ENCODE results near the gene HOMER1. TPM values are rescaled to one million over a fixed set of nuclear protein-coding genes. Genes with fewer than 3 reads are reported as not detected.

Gene HOMER1
- total and polyA plus RNA-seq, 5 donors from 2014 or later, result 0.02 to 1.9 (median 0.44) TPM

- H3K9me3 Mint-ChIP-seq, result no peaks in the 10 kb centered on the region
These were observed 20.2 kb downstream of the HOMER1 start for GRCh38 chr5:79493596-79494345.

GRCh38 chr5:79491690-79492317 lies 22.1 kb downstream of the HOMER1 start:
- Mint-ChIP-seq H3K9me3 (no peaks in the 10 kb centered on the region), H3K4me3 (no peak overlapping the region), H3K27ac (no peak overlapping the region), H3K27me3 (peaks cover 28% of the 10 kb centered on the region), H3K36me3 (no peaks in the 10 kb centered on the region), H3K4me1 (no peaks in the 10 kb centered on the region)
- DNase-seq, result no peak
- no peak for ATAC-seq (ENCODE audit: low read depth in 2 of 2)
- H3K36me3 ChIP-seq (ENCODE audit: control insufficient read depth, insufficient read depth, low read length), result no peaks in the 10 kb centered on the region
- H3K9me3 ChIP-seq (ENCODE audit: control insufficient read depth in 2 of 2, low read length in 2 of 2), result no peaks in the 10 kb centered on the region
- no peak overlapping the region for H3K4me3 ChIP-seq (ENCODE audit: low read depth, low read length)
- H3K27me3 ChIP-seq (ENCODE audit: control insufficient read depth, insufficient read depth, low read length), result peaks cover 11% of the 10 kb centered on the region
- H3K27ac ChIP-seq (ENCODE audit: insufficient read depth, low read length, poor library complexity, severe bottlenecking), result no peak overlapping the region
- H3K4me1 ChIP-seq (ENCODE audit: control insufficient read depth, insufficient read depth, low read length, poor library complexity, severe bottlenecking), result no peaks in the 10 kb centered on the region

More at GRCh38 chr5:79493596-79494345, 20.2 kb downstream of the HOMER1 start:
- Histone ChIP-seq H3K27ac (ENCODE audit: insufficient read depth, low read length, poor library complexity, severe bottlenecking) (no peak overlapping the region), H3K36me3 (ENCODE audit: control insufficient read depth, insufficient read depth, low read length) (no peaks in the 10 kb centered on the region), H3K9me3 (ENCODE audit: control insufficient read depth in 2 of 2, low read length in 2 of 2) (no peaks in the 10 kb centered on the region), H3K27me3 (ENCODE audit: control insufficient read depth, insufficient read depth, low read length) (peaks cover 9% of the 10 kb centered on the region), H3K4me3 (ENCODE audit: low read depth, low read length) (no peak overlapping the region), H3K4me1 (ENCODE audit: control insufficient read depth, insufficient read depth, low read length, poor library complexity, severe bottlenecking) (no peaks in the 10 kb centered on the region)
- no peak overlapping the region for H3K4me3 Mint-ChIP-seq
- H3K4me1 Mint-ChIP-seq, result no peaks in the 10 kb centered on the region
- H3K27me3 Mint-ChIP-seq, result peaks cover 32% of the 10 kb centered on the region
- no peak overlapping the region for H3K27ac Mint-ChIP-seq
- no peak for DNase-seq
- no peak for ATAC-seq (ENCODE audit: low read depth in 2 of 2)
- no peaks in the 10 kb centered on the region for H3K36me3 Mint-ChIP-seq

- Histone ChIP-seq H3K27me3 (ENCODE audit: control insufficient read depth, insufficient read depth, low read length) (peaks cover 10% of the 10 kb centered on the region), H3K4me3 (ENCODE audit: low read depth, low read length) (no peak overlapping the region), H3K9me3 (ENCODE audit: control insufficient read depth in 2 of 2, low read length in 2 of 2) (no peaks in the 10 kb centered on the region), H3K27ac (ENCODE audit: insufficient read depth, low read length, poor library complexity, severe bottlenecking) (no peak overlapping the region), H3K36me3 (ENCODE audit: control insufficient read depth, insufficient read depth, low read length) (no peaks in the 10 kb centered on the region), H3K4me1 (ENCODE audit: control insufficient read depth, insufficient read depth, low read length, poor library complexity, severe bottlenecking) (no peaks in the 10 kb centered on the region)
- DNase-seq (no peak), ATAC-seq (ENCODE audit: low read depth in 2 of 2) (no peak)
- Mint-ChIP-seq H3K27me3 (peaks cover 31% of the 10 kb centered on the region), H3K4me3 (no peak overlapping the region), H3K9me3 (peaks cover 0 to 2% (median 0%) of the 10 kb centered on the region in 7 donors), H3K27ac (no peak overlapping the region), H3K36me3 (no peaks in the 10 kb centered on the region), H3K4me1 (no peaks in the 10 kb centered on the region)
These were observed 23.5 kb downstream of the HOMER1 start for GRCh38 chr5:79490323-79490936.

GRCh38 chr5:79489773-79490172 lies 24.2 kb downstream of the HOMER1 start:
- no peak overlapping the region for H3K27ac Mint-ChIP-seq
- H3K36me3 ChIP-seq (ENCODE audit: control insufficient read depth, insufficient read depth, low read length), result no peaks in the 10 kb centered on the region
- H3K27ac ChIP-seq (ENCODE audit: insufficient read depth, low read length, poor library complexity, severe bottlenecking), result no peak overlapping the region
- no peaks in the 10 kb centered on the region for H3K4me1 ChIP-seq (ENCODE audit: control insufficient read depth, insufficient read depth, low read length, poor library complexity, severe bottlenecking)
- H3K27me3 ChIP-seq (ENCODE audit: control insufficient read depth, insufficient read depth, low read length), result peaks cover 8% of the 10 kb centered on the region
- H3K27me3 Mint-ChIP-seq, result peaks cover 37% of the 10 kb centered on the region
- H3K9me3 ChIP-seq (ENCODE audit: control insufficient read depth in 2 of 2, low read length in 2 of 2), result no peaks in the 10 kb centered on the region
- no peaks in the 10 kb centered on the region for H3K36me3 Mint-ChIP-seq
- H3K4me3 ChIP-seq (ENCODE audit: low read depth, low read length), result no peak overlapping the region
- no peaks in the 10 kb centered on the region for H3K4me1 Mint-ChIP-seq
- H3K4me3 Mint-ChIP-seq, result no peak overlapping the region
- ATAC-seq (ENCODE audit: low read depth in 2 of 2) (no peak), DNase-seq (no peak)
- peaks cover 0 to 2% (median 0%) of the 10 kb centered on the region in 7 donors for H3K9me3 Mint-ChIP-seq

- Histone ChIP-seq H3K9me3 (ENCODE audit: control insufficient read depth in 2 of 2, low read length in 2 of 2) (no peaks in the 10 kb centered on the region), H3K4me1 (ENCODE audit: control insufficient read depth, insufficient read depth, low read length, poor library complexity, severe bottlenecking) (no peaks in the 10 kb centered on the region), H3K27me3 (ENCODE audit: control insufficient read depth, insufficient read depth, low read length) (peaks cover 8% of the 10 kb centered on the region), H3K36me3 (ENCODE audit: control insufficient read depth, insufficient read depth, low read length) (no peaks in the 10 kb centered on the region), H3K27ac (ENCODE audit: insufficient read depth, low read length, poor library complexity, severe bottlenecking) (no peak overlapping the region), H3K4me3 (ENCODE audit: low read depth, low read length) (no peak overlapping the region)
- peaks cover 36% of the 10 kb centered on the region for H3K27me3 Mint-ChIP-seq
- H3K9me3 Mint-ChIP-seq, result peaks cover 0 to 3% (median 0%) of the 10 kb centered on the region in 7 donors
- DNase-seq, result no peak
- H3K36me3 Mint-ChIP-seq, result no peaks in the 10 kb centered on the region
- no peak overlapping the region for H3K4me3 Mint-ChIP-seq
- ATAC-seq (ENCODE audit: low read depth in 2 of 2), result no peak
- H3K27ac Mint-ChIP-seq, result no peak overlapping the region
- H3K4me1 Mint-ChIP-seq, result no peaks in the 10 kb centered on the region
These were observed 25.2 kb downstream of the HOMER1 start for GRCh38 chr5:79488775-79489174.

- peaks cover 35% of the 10 kb centered on the region for H3K27me3 Mint-ChIP-seq
- Histone ChIP-seq H3K27me3 (ENCODE audit: control insufficient read depth, insufficient read depth, low read length) (peaks cover 8% of the 10 kb centered on the region), H3K36me3 (ENCODE audit: control insufficient read depth, insufficient read depth, low read length) (no peaks in the 10 kb centered on the region), H3K9me3 (ENCODE audit: control insufficient read depth in 2 of 2, low read length in 2 of 2) (no peaks in the 10 kb centered on the region), H3K27ac (ENCODE audit: insufficient read depth, low read length, poor library complexity, severe bottlenecking) (no peak overlapping the region), H3K4me1 (ENCODE audit: control insufficient read depth, insufficient read depth, low read length, poor library complexity, severe bottlenecking) (no peaks in the 10 kb centered on the region), H3K4me3 (ENCODE audit: low read depth, low read length) (no peak overlapping the region)
- ATAC-seq (ENCODE audit: low read depth in 2 of 2) (no peak), DNase-seq (no peak)
- H3K4me3 Mint-ChIP-seq, result no peak overlapping the region
- no peaks in the 10 kb centered on the region for H3K36me3 Mint-ChIP-seq
- peaks cover 0 to 3% (median 0%) of the 10 kb centered on the region in 7 donors for H3K9me3 Mint-ChIP-seq
- H3K4me1 Mint-ChIP-seq, result no peaks in the 10 kb centered on the region
- no peak overlapping the region for H3K27ac Mint-ChIP-seq
These were observed 25.9 kb downstream of the HOMER1 start for GRCh38 chr5:79488058-79488457.

- H3K4me3 Mint-ChIP-seq, result no peak overlapping the region
- no peak for DNase-seq
- H3K9me3 Mint-ChIP-seq, result peaks cover 0 to 3% (median 0%) of the 10 kb centered on the region in 7 donors
- Histone ChIP-seq H3K9me3 (ENCODE audit: control insufficient read depth in 2 of 2, low read length in 2 of 2) (no peaks in the 10 kb centered on the region), H3K36me3 (ENCODE audit: control insufficient read depth, insufficient read depth, low read length) (no peaks in the 10 kb centered on the region), H3K4me3 (ENCODE audit: low read depth, low read length) (no peak overlapping the region), H3K27ac (ENCODE audit: insufficient read depth, low read length, poor library complexity, severe bottlenecking) (no peak overlapping the region), H3K4me1 (ENCODE audit: control insufficient read depth, insufficient read depth, low read length, poor library complexity, severe bottlenecking) (no peaks in the 10 kb centered on the region), H3K27me3 (ENCODE audit: control insufficient read depth, insufficient read depth, low read length) (peaks cover 6% of the 10 kb centered on the region)
- H3K27ac Mint-ChIP-seq, result no peak overlapping the region
- peaks cover 34% of the 10 kb centered on the region for H3K27me3 Mint-ChIP-seq
- no peaks in the 10 kb centered on the region for H3K36me3 Mint-ChIP-seq
- ATAC-seq (ENCODE audit: low read depth in 2 of 2), result no peak
- no peaks in the 10 kb centered on the region for H3K4me1 Mint-ChIP-seq
These were observed 26.7 kb downstream of the HOMER1 start for GRCh38 chr5:79487251-79487650.
